HG03064 (cell line): ENCODE measurements around the gene ABI3BP.

Experiments used
- ATAC-seq: cut with Tn5 transposase; IDR thresholded peaks from one replicate; pipeline ENCODE4 v1.9.1; 2021; ENCODE audit warnings: low read depth; ENCODE audit not compliant: unreplicated experiment

The ABI3BP gene

DNA sequence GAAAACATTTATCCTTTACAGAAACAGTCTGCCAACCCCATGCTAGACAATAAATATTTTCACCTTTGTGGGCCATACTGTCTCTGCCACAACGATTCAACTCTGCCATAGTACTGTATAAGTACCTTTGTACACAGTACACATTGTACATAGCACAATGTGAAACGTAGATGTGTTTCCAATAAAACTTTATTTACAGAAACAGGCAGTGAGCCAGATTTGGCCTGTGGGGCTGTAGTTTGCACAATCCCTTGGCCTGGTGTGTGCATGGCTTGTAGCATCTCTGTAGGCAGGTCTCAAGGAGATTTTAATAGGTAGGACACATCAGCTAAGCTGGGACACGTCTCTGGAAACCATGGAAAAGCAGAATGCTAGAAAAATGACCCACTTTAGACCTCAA lies 209.6 kb downstream of the ABI3BP start:
- ATAC-seq, result no peak

DNA sequence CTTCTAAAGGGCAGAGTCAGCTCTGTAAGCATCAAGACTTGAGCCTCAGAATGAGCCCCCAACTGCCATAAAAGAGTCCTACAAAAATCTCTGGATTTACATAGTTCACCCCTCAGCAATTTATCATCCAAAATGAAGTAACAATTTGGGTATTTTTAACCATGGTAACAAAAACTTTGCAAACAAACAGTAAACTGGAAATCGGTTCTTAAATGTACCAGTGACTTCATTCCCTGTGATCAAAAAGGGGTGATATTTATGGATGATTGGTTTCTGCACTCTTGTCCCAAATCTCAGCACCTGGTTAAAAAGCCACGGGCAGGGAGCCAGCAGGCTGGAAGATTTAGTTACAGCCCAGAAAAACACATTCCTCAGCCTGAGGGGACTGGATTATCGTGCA lies 210.3 kb downstream of the ABI3BP start:
- no peak for ATAC-seq

DNA sequence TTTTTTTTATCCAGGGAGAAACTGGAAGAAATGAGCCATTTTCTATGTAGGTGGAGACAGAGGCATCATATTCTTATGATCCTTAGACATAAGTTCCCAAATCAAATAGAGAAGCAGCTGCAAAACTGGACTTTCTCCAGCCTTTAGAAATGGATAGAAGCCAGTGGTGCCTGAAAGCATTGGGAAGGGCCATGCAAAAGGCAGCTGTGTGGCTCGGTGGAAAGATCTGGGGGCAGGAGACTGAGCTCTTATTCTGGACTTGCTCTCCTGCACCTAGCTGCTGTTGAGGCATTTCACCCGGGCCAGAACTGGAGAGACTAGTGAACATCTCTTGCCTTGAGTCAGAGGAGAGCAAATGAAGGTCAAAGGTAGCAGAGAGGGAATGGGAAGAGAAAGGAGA lies 210.9 kb downstream of the ABI3BP start:
- ATAC-seq, result no peak

DNA sequence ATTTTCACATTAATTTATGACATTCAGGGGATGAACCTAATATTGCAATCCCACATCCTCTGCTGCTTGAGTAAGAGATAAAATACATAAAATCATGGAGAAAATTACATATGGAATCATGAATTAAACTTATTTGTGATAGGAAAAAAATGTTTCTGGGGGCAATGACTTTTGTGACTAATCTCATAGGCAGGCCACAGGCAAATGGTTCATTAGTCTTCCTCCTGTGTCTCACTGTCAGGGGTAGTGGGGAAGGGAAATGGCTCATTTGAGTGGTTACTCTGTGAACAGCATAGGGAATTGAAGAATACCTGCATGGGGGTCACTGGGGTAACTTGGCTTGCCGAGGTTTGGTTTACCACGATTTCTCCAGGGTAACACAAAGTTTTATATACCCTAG lies 211.9 kb downstream of the ABI3BP start:
- no peak for ATAC-seq

DNA sequence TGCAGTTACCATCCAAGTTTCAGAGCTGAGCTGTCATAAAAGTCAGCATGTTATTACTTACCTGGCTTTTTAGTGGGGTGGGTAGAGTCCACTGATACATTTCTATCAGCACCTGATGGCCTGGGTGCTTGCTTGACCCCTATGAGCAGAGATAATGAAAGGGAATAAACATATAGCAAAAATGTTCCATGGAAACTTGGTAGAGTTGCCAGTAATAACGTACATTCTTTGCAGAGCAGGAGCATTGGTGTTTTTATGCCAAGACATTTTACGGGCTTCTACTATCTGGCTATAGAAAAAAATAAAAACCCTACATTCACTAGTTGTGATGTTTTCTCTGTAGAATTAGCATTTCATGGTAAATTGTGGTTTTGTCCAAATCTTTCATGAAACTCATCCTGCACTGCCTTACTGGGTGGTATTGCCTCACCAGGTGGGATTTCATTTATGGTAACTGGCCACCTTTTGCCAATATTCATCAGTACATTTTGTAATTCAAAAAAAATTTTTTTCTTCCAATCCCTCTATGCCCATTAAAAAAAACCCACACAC lies 213.1 kb downstream of the ABI3BP start:
- ATAC-seq, result no peak

DNA sequence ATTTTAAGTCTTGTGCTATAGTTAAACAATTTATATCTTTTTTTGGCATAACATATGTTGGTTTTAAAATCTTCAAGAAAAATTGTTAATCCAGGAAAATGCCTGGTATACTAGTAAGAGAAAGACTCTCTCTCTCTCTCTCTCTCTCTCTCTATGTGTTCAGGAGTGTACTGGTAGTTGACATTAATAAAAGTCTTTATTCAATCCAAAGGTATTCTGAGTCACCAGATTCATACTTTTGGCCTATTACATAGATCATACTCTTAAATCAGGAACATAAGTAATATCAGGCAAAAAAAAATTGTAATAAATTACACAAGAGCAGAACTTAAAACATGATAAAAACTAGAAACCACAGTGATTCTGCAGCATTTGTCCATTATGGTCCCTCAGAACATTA lies 213.7 kb downstream of the ABI3BP start:
- ATAC-seq, result no peak

DNA sequence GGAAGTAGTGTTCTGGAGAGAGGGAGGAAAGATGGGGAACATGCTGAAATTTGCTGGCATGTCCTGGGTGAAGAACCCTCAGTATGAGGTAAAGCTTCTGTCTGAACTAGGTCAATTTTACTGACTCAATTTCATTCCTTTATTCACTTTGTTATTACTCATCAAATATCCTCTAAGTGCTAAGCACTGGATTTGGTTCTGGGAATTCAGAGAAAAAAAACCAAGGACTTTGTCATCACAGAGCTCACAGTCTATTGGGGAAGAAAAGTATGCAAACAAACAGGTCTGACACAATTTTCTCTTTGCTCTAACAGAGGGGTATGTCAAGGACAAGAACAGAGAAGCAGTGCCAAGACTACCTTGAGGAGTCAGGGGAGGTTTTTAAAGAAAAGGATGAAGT lies 215.9 kb downstream of the ABI3BP start:
- no peak for ATAC-seq

DNA sequence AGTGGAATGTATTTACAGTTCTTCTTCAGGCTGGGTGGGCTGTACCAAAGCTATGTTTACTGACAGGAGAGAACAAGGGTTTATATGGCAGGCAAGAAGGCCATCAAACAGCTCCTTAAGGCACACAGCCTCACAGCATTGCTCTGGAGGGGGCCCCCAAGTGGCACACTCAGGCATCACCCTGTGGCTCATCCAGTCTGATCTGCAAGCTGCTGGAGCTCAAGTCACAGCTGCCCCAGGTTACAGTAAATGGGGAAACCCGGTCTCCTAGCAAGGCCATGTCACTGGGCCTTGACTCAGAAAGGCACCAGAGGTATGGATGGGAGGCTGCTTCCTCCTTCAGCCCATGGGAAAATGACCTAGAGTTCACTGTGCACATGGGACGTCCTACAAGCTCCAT lies 216.5 kb downstream of the ABI3BP start:
- ATAC-seq, result no peak

DNA sequence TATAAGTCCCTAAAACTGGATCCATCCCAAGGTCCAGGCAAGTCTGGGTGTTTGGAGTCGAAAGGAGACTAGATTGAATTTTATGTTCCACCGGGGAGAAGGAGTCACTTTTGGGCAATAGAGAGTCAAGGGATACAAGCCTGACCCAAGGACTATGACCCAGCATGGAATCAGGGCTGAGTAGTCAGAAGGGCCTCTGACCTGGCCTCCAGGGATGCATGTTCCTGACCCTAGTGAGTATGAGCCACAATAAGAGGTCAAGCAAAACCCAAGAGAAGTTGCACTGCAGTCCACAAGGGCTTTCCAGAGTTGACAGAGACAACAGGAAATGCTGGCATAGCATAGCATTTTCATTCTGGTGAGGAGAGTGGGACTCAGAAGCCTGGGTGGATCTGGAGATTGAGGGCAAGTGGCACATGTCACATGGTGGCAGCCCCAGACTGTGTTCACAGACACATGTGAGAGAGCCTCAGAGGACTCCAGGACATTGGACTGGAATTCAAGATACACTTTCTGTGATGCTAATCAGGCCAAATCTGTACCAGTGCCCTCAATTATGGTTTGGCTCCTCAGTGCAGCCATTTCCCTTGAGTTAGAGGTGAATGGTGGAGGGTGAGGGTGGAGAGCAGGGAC lies 217.0 kb downstream of the ABI3BP start:
- no peak for ATAC-seq

DNA sequence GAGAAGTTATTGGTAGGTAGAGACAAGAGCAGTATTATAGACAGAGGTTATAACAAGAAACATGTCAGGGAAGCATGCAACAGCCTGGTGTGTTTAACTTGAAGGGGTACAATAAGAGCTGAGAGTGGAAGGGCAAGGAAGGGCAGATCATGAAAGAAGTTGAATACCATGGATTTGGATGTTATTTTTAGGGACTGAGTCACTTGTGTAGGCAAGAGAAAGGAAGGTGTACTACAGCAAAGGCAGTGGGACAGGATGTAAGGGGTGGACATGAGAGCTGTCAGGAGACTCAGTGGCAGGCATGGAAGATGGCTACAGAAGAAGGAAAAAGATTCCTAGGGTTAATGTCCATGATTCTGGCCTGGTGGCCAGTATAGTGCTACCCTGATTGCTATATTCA lies 217.6 kb downstream of the ABI3BP start:
- ATAC-seq, result no peak

DNA sequence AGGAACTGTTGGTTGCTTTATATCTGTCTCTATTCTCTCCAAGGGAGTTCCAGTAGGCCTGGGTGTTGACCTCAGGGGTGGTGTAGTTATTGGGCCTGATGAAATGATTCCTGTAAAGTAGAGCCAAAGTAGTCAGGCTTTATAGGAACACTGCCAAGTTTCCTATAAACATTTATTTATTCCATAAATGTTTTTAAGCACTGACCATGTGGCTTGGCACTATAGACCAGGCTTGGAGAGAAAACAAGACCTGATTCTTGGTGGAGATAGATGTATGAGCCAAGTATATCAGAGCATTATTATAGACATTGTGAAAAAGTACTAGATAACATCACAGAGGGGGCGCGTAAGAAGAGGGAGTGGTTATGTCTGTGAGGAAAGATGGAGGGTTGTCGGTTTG lies 218.0 kb downstream of the ABI3BP start:
- no peak for ATAC-seq

DNA sequence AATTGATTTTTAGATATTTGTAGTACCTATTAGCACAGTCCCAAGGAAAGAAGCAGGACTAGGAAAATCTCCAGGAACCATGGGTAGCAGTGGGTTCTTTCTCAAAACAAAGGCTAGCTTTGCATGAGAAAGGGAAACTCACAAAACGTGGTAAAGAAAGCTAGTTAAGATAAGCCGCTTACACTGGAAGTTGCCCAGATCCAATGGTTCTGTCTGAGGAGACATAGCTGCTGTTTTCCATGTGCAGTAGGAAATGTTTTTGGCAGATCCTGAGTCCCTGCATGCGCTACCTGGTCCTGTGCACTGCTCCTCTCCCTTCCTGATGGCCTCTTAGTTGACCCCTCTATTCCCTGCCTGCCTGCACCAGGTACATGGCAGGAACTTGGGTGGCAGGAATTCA lies 223.5 kb downstream of the ABI3BP start:
- no peak for ATAC-seq

DNA sequence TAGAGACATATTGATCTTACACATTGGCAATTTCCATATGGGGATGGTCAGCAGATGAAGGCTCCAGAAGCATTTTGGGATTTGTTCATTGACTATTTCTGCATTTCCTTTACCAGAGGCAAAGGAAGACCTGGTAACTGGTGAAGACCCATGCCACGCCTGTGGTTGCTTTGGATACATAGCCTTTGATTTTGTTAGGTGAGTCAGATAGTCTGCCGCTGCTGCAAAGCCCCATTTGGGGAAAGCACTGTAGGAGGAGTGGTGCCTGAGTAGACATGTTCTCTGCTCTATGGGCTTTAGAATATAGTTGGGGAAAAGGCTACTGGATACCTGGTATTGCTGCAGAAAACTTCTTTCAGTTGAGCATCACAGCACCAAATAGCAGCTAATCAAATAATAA lies 227.2 kb downstream of the ABI3BP start:
- no peak for ATAC-seq

DNA sequence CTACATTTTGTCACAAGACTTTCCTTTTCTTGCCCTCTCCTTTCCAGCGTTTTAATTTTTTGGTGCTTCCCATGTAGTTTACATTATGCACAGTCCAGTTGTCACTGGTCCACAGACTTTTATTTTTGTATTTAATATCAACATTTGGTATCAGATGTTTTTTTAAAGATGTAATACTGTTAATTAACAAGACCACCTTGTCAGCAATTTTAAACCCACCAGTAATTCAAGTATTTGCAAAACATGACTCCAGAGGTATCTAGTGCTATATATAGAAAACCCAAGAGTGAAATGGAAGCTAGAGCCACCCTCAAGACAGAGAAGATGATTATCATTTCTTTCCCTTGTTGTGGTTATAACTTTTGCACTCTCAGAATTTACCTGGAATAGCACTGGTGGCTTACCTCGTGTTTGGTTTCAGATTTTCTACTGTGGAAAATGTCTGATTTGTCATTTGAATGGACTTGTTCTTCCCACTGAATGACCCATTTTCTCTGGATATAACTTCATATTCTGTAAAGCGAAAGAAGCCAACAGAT lies 227.7 kb downstream of the ABI3BP start:
- no peak for ATAC-seq

DNA sequence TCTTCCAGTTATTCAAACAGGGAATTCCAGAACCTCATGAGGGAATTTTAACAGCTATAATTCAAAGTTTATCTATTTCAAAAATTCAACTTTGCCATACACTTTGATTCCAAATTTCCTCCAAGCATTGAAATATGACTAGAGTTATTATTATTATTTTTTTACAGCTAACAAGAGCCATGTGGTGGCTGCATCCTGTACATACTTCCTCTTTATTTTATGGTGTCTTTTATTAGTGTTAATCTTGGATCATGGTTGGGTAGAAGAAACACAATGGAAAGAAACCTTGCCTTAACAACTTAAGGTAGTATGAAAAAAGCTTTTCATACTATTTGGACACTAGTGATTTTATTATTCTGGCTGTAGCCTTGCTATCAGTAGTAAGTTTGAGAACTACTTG lies 231.3 kb downstream of the ABI3BP start:
- no peak for ATAC-seq

DNA sequence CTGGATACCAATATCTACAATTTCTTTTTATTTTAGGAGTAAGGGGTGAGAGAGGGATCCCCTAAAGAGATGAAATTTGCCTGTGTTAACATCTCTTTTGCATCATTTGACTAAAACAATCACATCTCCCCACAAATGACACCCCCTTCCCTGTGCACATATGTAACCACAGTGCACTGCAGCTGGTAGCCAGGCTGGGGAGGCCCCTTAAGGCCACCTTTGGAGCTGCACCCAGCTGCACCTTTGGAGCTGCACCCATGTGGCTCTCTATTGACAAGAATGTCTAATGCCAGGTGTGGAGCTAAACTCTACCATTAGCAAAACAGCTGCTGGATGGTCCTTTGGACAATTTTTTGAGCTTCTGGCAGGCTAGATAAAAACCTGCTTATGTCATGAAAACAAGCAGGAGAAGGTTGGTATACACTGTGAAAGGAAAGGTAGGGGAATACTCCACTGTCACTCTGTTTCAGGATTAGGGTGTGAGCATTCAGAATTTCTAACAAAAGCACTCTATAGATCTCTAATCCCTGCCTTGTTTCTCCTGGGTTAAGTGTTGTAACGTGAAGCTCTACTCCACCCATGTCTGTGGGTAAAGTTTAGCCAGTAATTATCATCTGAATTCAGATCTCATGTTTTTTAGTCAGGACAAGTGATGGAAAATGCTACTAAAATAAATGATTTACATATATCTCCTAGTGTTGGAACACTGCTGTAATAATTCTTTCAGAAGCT lies 231.8 kb downstream of the ABI3BP start:
- ATAC-seq, result no peak

DNA sequence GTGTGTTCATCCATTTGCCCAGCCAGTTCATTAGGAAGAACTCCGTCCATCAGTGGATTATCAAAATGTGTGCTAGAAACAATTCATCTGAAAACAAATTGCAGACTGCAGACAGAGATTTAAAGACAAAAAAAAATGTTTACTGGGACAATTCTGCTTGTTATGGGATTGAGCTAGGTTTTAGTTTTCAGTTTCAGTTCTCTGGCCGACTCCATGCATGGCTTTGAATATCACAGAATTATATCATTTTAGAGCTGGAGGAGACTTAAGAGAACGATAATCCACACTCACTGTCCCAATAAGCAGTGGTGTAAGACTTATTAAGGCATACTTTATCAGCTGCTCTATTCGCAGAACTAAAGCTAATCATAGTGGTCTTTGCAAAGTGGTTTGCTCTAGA lies 232.8 kb downstream of the ABI3BP start:
- no peak for ATAC-seq

DNA sequence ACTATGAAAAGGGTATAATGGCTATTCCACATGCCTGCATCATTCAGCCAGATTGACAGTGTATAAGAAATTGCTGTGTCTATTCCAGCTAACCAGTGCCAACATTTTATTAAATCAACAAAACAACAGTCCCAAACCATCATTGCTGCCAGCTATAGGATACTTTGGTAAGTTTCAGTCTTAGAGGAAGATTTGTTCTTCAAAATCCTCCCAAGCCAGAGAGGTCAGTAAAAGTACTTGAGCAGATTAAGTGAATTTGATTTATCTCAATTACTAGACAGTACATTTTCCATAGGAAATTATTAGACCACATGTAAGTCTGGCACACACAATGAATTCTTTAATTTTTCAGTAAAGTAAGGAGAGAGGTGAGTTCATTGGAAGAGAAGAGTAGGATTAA lies 233.3 kb downstream of the ABI3BP start:
- ATAC-seq, result no peak

DNA sequence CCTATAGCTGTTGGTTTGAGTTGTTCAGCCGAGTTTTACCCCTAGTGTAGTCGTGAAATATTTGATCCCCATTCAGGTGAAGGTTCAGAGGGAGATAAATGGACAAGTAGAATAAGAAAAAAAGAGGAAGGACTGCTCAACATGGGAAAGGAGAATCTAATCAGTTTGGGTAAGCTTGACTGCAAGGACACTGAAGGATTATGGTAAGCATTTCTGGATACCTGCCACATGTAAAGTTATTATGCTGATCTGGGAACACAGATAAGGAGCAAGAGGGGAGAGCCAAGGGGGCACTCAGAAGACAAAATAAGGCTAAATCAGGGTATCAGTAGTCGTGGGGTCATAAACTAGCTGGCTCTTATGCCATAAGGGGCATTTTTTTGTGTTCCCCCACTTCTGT lies 234.1 kb downstream of the ABI3BP start:
- no peak for ATAC-seq

DNA sequence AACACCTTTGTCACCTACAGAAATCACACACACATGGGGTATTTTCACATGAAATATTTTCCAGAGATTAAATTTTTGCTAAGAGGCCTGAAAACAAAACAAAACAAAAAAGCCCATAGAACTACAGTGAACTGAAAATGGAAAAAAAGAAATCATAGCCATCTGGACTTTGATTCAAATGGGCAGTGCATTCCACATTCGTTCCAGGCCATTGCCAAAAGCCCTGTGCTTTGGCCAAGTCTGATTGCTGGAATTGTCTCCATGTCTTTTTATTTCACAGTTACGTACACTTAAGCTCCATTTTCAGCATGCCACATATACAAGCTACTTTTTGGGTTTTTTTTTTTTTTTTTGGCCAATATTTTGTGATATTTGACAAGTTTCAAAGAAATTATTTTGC lies 236.8 kb downstream of the ABI3BP start:
- no peak for ATAC-seq

DNA sequence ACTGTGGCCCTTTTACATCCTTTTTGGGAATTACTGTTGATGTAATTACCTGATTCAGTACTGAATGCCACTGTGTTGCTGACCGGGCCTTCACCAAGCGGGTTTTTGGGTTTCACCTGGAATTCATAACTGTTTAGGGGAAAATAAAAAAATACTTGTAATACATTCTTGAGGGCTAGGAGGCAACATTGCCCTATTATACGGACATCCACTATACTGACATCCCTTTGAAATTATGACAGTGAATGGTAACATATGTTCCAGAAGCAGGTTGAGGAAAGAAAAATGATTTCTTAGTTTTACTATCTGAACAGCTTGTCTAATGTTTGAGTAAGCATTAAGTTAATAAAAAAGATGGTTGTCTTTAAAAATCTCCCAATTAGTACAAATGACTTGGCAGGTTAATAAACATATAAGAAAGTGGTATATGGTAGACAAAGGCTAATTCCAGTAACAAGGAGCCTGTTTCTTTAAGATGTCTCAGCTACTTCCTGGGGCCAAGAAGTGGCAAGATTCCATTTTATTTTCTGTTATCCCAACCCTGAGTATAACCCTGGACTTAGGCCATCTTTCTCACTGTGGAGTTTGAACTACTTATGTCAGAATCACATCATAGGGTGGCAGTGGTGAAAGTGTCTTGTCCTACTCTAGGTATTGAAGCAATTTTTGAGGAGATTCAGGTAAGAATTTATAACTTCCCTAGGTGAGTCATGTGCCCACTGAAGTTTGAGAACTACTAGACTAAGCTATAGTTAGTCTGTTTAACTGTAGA lies 238.5 kb downstream of the ABI3BP start:
- ATAC-seq, result no peak
